ENCODE measurements around the gene ALK.

DNA sequence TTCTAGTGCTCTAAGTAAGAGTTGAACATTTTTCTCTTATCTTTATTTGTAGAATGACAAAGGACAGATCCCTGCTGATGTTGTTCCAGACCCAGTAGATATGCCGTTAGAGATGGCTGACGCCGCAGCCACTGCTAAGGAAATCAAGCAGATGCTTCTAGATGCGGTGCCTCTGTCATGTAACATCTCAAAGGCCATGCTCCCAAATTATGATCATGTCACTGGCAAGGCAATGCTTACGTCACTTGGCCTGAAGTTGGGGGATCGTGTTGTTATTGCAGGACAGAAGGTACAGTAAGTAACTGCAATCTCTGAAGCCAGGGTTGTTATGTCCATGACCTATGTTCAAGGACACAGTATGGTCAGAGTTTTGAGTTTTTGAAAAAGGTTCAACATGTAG lies 777.7 kb downstream of the ALK start:
- TF ChIP-seq, protein P1, sequence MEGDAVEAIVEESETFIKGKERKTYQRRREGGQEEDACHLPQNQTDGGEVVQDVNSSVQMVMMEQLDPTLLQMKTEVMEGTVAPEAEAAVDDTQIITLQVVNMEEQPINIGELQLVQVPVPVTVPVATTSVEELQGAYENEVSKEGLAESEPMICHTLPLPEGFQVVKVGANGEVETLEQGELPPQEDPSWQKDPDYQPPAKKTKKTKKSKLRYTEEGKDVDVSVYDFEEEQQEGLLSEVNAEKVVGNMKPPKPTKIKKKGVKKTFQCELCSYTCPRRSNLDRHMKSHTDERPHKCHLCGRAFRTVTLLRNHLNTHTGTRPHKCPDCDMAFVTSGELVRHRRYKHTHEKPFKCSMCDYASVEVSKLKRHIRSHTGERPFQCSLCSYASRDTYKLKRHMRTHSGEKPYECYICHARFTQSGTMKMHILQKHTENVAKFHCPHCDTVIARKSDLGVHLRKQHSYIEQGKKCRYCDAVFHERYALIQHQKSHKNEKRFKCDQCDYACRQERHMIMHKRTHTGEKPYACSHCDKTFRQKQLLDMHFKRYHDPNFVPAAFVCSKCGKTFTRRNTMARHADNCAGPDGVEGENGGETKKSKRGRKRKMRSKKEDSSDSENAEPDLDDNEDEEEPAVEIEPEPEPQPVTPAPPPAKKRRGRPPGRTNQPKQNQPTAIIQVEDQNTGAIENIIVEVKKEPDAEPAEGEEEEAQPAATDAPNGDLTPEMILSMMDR (conservative IDR thresholded peaks at IDR 0.05 in 1 of 2, IDR thresholded peaks at IDR 0.05 in 1 of 2; ENCODE audit: low read depth in 1 of 2, low read length in 2 of 2) = no peak
- TF ChIP-seq EZH2 (IDR thresholded peaks at IDR 0.05; ENCODE audit: low read length, missing control alignments) = no peak
